Nephron (organoid): ENCODE results near the gene TMEFF1.

Experiments
- H3K27ac Mint-ChIP-seq, 3 experiments: 2 replicates each; pipeline ENCODE4 v1.8.0; 2020; ENCODE audit warnings: mixed read lengths in 3 of 3, mild to moderate bottlenecking in 2 of 3, moderate library complexity in 1 of 3
- H3K27me3 Mint-ChIP-seq: 2 replicates; pipeline ENCODE4 v1.8.0; 2021; ENCODE audit warnings: low read depth, mild to moderate bottlenecking, moderate library complexity, mixed read lengths
- H3K36me3 Mint-ChIP-seq: 2 replicates; pipeline ENCODE4 v1.8.0; 2020; ENCODE audit warnings: low read depth, mixed read lengths
- H3K4me1 Mint-ChIP-seq: 2 replicates; pipeline ENCODE4 v1.8.0; 2020; ENCODE audit warnings: mixed read lengths
- H3K4me3 Mint-ChIP-seq, 3 experiments: 2 replicates each; pipeline ENCODE4 v1.8.0; 2020; ENCODE audit warnings: mild to moderate bottlenecking in 3 of 3, mixed read lengths in 3 of 3, moderate library complexity in 2 of 3
- H3K9me3 Mint-ChIP-seq: 2 replicates; pipeline ENCODE4 v1.8.0; 2020; ENCODE audit warnings: mixed read lengths
- TF ChIP-seq, protein P1 (sequence below), 3 experiments: fragments of 200-600 bp; sonication (generic); IDR thresholded peaks; one replicate each; pipeline ENCODE4 v1.5.0; 2021; ENCODE audit warnings: antibody characterized with exemption in 3 of 3; ENCODE audit not compliant: unreplicated experiment in 3 of 3

The TMEFF1 gene

DNA sequence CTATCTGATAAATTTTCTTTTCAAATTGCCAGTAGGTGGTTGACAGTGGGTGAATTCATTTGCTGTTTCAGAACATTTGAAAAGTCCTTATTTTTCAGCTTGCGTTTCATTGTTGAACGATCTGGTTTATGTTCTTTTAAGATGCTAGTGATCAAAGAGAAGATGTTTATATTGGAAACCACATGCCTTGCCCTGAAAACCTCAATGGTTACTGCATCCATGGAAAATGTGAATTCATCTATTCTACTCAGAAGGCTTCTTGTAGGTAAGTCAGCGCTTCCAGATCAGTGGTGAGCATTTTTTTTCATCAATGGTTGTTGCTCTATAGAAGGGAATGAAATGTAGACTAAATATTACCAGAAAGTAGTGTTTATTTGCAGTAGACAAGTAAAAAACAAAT lies 88.3 kb downstream of the TMEFF1 start:
- Mint-ChIP-seq H3K36me3 (peaks cover 32% of the 10 kb centered on the region), H3K27ac (no peak overlapping the region), H3K4me1 (no peaks in the 10 kb centered on the region), H3K4me3 (no peak overlapping the region), H3K27me3 (no peaks in the 10 kb centered on the region), H3K9me3 (no peaks in the 10 kb centered on the region)
- TF ChIP-seq, protein P1, sequence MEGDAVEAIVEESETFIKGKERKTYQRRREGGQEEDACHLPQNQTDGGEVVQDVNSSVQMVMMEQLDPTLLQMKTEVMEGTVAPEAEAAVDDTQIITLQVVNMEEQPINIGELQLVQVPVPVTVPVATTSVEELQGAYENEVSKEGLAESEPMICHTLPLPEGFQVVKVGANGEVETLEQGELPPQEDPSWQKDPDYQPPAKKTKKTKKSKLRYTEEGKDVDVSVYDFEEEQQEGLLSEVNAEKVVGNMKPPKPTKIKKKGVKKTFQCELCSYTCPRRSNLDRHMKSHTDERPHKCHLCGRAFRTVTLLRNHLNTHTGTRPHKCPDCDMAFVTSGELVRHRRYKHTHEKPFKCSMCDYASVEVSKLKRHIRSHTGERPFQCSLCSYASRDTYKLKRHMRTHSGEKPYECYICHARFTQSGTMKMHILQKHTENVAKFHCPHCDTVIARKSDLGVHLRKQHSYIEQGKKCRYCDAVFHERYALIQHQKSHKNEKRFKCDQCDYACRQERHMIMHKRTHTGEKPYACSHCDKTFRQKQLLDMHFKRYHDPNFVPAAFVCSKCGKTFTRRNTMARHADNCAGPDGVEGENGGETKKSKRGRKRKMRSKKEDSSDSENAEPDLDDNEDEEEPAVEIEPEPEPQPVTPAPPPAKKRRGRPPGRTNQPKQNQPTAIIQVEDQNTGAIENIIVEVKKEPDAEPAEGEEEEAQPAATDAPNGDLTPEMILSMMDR (IDR thresholded peaks at IDR 0.05; ENCODE audit: unreplicated experiment in 3 of 3) = no peak

DNA sequence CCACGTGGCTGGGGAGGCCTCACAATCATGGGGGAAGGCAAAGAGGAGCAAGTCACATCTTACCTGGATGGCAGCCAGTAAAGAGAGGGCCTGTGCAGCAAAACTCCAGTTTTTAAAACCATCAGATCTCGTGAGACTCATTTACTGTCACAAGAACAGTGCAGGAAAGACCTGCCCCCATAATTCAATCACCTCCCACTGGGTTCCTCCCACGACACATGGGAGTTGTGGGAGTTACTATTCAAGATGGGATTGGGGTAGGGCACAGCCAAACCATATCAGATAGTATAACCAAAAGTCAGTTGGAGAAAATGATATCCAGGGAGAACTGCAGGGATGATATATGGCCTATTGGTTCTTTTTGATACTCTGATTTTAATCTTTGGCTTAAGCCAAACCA lies 94.9 kb downstream of the TMEFF1 start:
- TF ChIP-seq, protein P1 (IDR thresholded peaks at IDR 0.05; ENCODE audit: unreplicated experiment in 3 of 3) = no peak
- peaks cover 6% of the 10 kb centered on the region for H3K9me3 Mint-ChIP-seq
- no peaks in the 10 kb centered on the region for H3K4me1 Mint-ChIP-seq
- H3K27ac Mint-ChIP-seq = no peak overlapping the region
- H3K27me3 Mint-ChIP-seq = no peaks in the 10 kb centered on the region
- H3K4me3 Mint-ChIP-seq = no peak overlapping the region
- peaks cover 28% of the 10 kb centered on the region for H3K36me3 Mint-ChIP-seq

DNA sequence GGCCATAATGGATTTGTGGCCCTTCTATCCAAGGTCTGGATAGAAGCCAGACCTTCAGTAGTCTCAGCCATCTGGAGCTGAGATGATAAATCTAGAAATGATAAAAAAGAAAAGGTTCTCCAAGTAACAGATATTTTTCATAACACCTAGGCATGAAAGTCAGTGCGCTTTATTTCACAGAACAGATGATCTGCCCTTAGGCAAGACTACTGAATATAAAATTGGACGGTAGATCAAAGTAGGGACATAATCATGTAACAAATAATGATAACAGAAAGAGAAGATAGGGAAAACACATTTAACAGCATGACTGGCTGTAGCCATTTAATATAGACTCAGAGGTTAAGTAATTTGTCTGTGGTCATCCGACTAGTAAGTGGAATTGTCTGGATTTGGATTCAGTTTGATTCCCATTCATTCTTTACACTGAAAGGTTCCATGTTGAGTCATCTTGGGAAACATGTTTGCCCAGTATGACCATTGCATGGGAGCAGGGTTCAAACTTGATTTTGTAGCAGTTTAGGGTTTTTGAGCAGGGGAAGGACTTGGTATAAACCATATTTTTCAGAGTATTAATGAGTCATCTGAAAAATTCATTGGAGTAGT lies 100.8 kb downstream of the TMEFF1 start:
- H3K4me1 Mint-ChIP-seq = peaks cover 39% of the 10 kb centered on the region
- no peak overlapping the region for H3K27ac Mint-ChIP-seq
- peaks cover 6% of the 10 kb centered on the region for H3K9me3 Mint-ChIP-seq
- no peak overlapping the region for H3K4me3 Mint-ChIP-seq
- TF ChIP-seq, protein P1 (IDR thresholded peaks at IDR 0.05; ENCODE audit: unreplicated experiment in 3 of 3) = no peak
- H3K27me3 Mint-ChIP-seq = no peaks in the 10 kb centered on the region
- peaks cover 45% of the 10 kb centered on the region for H3K36me3 Mint-ChIP-seq

DNA sequence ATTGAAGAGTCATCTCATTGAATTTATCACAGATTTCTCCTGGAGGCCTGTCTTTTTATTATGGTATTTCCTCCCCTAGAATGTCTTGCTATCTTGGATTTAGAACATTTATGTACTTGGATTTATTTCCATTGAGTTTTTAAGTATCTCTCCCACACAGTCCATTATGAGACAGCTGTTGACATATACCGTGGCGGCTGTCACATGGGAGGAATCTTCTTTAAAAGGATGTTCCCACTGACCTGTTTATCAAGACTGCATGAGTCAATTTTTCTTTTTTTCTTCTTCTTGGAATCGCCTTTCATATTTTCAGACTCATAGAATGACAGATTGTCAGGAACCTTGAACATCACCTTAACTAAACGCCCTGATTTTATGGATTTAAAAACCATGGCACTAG lies 102.1 kb downstream of the TMEFF1 start:
- Mint-ChIP-seq H3K9me3 (peaks cover 4% of the 10 kb centered on the region), H3K27me3 (no peaks in the 10 kb centered on the region), H3K27ac (peak overlapping the region in 1 of 3 experiments; percentile 31), H3K4me1 (peaks cover 44% of the 10 kb centered on the region), H3K4me3 (no peak overlapping the region), H3K36me3 (peaks cover 36% of the 10 kb centered on the region)
- TF ChIP-seq, protein P1 (IDR thresholded peaks at IDR 0.05; ENCODE audit: unreplicated experiment in 3 of 3) = no peak

DNA sequence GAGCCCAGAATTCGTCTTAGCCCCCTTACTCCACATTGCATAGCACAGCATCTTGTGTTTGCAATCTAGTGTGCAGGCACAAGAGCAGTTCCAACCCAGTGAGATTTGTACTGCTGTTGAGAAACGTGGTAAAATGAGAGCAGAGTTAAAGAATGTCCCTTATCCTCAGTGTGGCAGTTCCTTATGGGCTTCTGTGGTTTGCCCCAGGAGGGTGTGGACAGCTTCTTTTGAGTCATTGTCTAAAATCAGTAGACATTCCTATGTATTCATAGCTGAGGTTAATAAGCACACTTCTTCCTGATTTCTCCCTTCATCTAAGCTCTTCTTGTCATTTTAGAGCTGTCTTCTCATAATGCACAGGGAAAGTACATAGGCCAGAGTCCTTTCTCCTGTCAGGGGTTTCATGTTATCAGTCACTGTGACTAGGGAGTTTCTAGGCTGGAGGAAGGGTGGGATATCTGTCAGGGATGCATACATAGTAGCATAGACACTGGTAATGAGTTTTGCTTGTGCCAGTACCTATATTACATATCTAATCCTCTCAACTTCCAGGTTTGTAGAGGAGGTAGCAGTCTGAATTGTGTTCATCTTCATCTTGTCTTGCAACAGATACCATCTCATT lies 102.9 kb downstream of the TMEFF1 start:
- Mint-ChIP-seq H3K4me1 (peaks cover 44% of the 10 kb centered on the region), H3K36me3 (peaks cover 29% of the 10 kb centered on the region), H3K9me3 (no peaks in the 10 kb centered on the region), H3K27ac (peak overlapping the region in 1 of 3 experiments; percentile 49), H3K4me3 (peak overlapping the region in 1 of 3 experiments; percentile 41), H3K27me3 (no peaks in the 10 kb centered on the region)
- TF ChIP-seq, protein P1 (IDR thresholded peaks at IDR 0.05; ENCODE audit: unreplicated experiment in 3 of 3) = no peak
